Measurements from ENCODE around the gene ABCF1.

The ABCF1 gene

GRCh38 chr6:30541515-30542403 lies 29.5 kb upstream of the ABCF1 start:
- no peaks in the 10 kb centered on the region for H4K20me1 ChIP-seq (ENCODE audit: insufficient read depth, low read length)
- H2AFZ ChIP-seq (ENCODE audit: low read length) = peak overlapping the region; percentile 43; the same call in 1 of the 2 replicates
- no peak overlapping the region; the same call in 1 of the 2 replicates for H3K9ac ChIP-seq (ENCODE audit: low read length)
- peak overlapping the region; percentile 79 for H3K4me2 ChIP-seq (ENCODE audit: low read depth, low read length)
- H3K4me3 ChIP-seq (ENCODE audit: low read length) = peak overlapping the region; percentile 52
- H3K9me2 ChIP-seq (replicated peaks; ENCODE audit: insufficient read depth, low read length) = no peaks in the 10 kb centered on the region
- no peaks in the 10 kb centered on the region for H3F3A ChIP-seq (ENCODE audit: insufficient read depth, low read length)
- no peaks in the 10 kb centered on the region for H3K36me3 ChIP-seq (replicated peaks; ENCODE audit: insufficient read depth, low read length)
- peak; percentile 85 for DNase-seq
- H3K4me1 ChIP-seq (ENCODE audit: low read length) = no peaks in the 10 kb centered on the region
- H3K9me3 ChIP-seq (replicated peaks; ENCODE audit: insufficient read depth, low read length) = no peaks in the 10 kb centered on the region
- no peaks in the 10 kb centered on the region for H3K79me2 ChIP-seq (ENCODE audit: low read length)
- no peaks in the 10 kb centered on the region for H3K27me3 ChIP-seq (replicated peaks; ENCODE audit: insufficient read depth, low read length)
- no peak overlapping the region for H3K27ac ChIP-seq (ENCODE audit: low read length)
- TF ChIP-seq EZH2phosphoT487 (IDR thresholded peaks at IDR 0.05; ENCODE audit: low read length) (no peak), CTCF (IDR thresholded peaks at IDR 0.05; ENCODE audit: low read length) (peak; percentile 94), EZH2 (optimal IDR thresholded peaks at IDR 0.05; ENCODE audit: low read depth, low read length) (no peak)

DNA sequence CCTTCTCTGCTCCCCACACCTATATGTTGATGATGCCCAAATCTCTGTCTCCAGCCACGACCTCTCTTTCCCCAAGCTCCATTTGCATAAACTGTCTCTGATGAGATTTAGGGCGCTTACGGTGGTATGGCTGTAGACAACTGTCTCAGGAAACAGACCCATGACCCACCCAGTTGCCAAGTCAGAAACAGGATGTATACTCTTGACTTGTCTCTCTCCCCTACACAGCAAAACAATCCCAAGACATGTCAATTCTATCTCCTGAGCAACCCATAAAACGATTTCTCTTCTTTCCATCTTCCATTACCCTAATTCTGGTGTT lies 28.9 kb upstream of the ABCF1 start:
- Histone ChIP-seq H3F3A (ENCODE audit: insufficient read depth, low read length) (no peaks in the 10 kb centered on the region), H3K9me2 (replicated peaks; ENCODE audit: insufficient read depth, low read length) (no peaks in the 10 kb centered on the region), H3K36me3 (replicated peaks; ENCODE audit: insufficient read depth, low read length) (no peaks in the 10 kb centered on the region), H2AFZ (ENCODE audit: low read length) (no peak overlapping the region), H4K20me1 (ENCODE audit: insufficient read depth, low read length) (no peaks in the 10 kb centered on the region), H3K9ac (ENCODE audit: low read length) (no peak overlapping the region), H3K4me3 (ENCODE audit: low read length) (no peak overlapping the region), H3K9me3 (replicated peaks; ENCODE audit: insufficient read depth, low read length) (no peaks in the 10 kb centered on the region), H3K4me1 (ENCODE audit: low read length) (no peaks in the 10 kb centered on the region), H3K27ac (ENCODE audit: low read length) (no peak overlapping the region), H3K27me3 (replicated peaks; ENCODE audit: insufficient read depth, low read length) (no peaks in the 10 kb centered on the region), H3K79me2 (ENCODE audit: low read length) (no peaks in the 10 kb centered on the region), H3K4me2 (ENCODE audit: low read depth, low read length) (no peak overlapping the region)
- TF ChIP-seq EZH2phosphoT487 (IDR thresholded peaks at IDR 0.05; ENCODE audit: low read length) (no peak), EZH2 (optimal IDR thresholded peaks at IDR 0.05; ENCODE audit: low read depth, low read length) (no peak), CTCF (IDR thresholded peaks at IDR 0.05; ENCODE audit: low read length) (no peak)
- DNase-seq = no peak

- H3K36me3 ChIP-seq (replicated peaks; ENCODE audit: insufficient read depth, low read length) = no peaks in the 10 kb centered on the region
- DNase-seq = no peak
- H3K9ac ChIP-seq (ENCODE audit: low read length) = no peak overlapping the region
- no peaks in the 10 kb centered on the region for H4K20me1 ChIP-seq (ENCODE audit: insufficient read depth, low read length)
- no peak overlapping the region for H2AFZ ChIP-seq (ENCODE audit: low read length)
- no peak overlapping the region for H3K4me3 ChIP-seq (ENCODE audit: low read length)
- no peak for TF ChIP-seq EZH2 (optimal IDR thresholded peaks at IDR 0.05; ENCODE audit: low read depth, low read length)
- TF ChIP-seq EZH2phosphoT487 (IDR thresholded peaks at IDR 0.05; ENCODE audit: low read length) = no peak
- TF ChIP-seq CTCF (IDR thresholded peaks at IDR 0.05; ENCODE audit: low read length) = no peak
- no peaks in the 10 kb centered on the region for H3F3A ChIP-seq (ENCODE audit: insufficient read depth, low read length)
- H3K27ac ChIP-seq (ENCODE audit: low read length) = no peak overlapping the region
- H3K4me2 ChIP-seq (ENCODE audit: low read depth, low read length) = no peak overlapping the region
- H3K9me3 ChIP-seq (replicated peaks; ENCODE audit: insufficient read depth, low read length) = no peaks in the 10 kb centered on the region
- H3K79me2 ChIP-seq (ENCODE audit: low read length) = no peaks in the 10 kb centered on the region
- no peaks in the 10 kb centered on the region for H3K27me3 ChIP-seq (replicated peaks; ENCODE audit: insufficient read depth, low read length)
- H3K9me2 ChIP-seq (replicated peaks; ENCODE audit: insufficient read depth, low read length) = no peaks in the 10 kb centered on the region
- H3K4me1 ChIP-seq (ENCODE audit: low read length) = no peaks in the 10 kb centered on the region
Observed at GRCh38 chr6:30542915-30543314, 28.3 kb upstream of the ABCF1 start.

All from MM.1S (cell line).